Measurements from ENCODE around the gene RAB3IL1. TPM values are rescaled to one million over a fixed set of nuclear protein-coding genes. Genes with fewer than 3 reads are reported as not detected.
A peak's percentile ranks its signal among the peaks of the same experiment; 100 is the strongest.

RAB3IL1 gene
- total and polyA plus RNA-seq, 9 of the 15 experiments (the other 6 are each of a cell fraction or from before 2014, with no cell fraction given) = 0.15 to 42.6 (median 15.5) TPM

DNA sequence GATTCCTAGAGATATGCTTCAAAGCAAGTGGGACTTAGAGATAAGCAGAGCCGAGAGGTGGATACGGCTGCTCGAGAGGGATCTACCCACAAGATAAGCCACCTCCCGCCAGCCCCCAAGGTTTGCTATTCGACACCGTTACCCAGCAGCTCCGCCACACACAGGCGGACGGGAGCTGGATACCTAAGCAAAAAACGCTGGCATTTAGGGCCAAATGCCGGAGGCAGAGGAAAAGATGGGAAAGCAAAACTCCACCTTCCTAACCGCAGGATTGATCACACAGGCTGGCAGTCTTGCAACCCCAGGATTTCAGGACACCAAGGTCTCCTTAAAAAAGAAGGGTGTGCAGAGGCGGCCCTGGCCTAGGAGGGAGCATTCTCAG, 49.4 kb upstream of the RAB3IL1 start (continued):
- TF ChIP-seq HDAC8 (tag; IDR thresholded peaks at IDR 0.05) (no peak), CBFB (CRISPR knock-in tag; IDR thresholded peaks at IDR 0.05) (no peak), SNIP1 (IDR thresholded peaks at IDR 0.05; ENCODE audit: low read depth) (no peak), RBM22 (IDR thresholded peaks at IDR 0.05; ENCODE audit: low read depth, low read length, poor library complexity, severe bottlenecking) (no peak), NONO (IDR thresholded peaks at IDR 0.05; ENCODE audit: low read depth in 2 of 2, low read length in 1 of 2) (no peak), MTA2 (IDR thresholded peaks at IDR 0.05; ENCODE audit: low read depth) (no peak), PRDM10 (IDR thresholded peaks at IDR 0.05; ENCODE audit: partially characterized antibody) (no peak), HLTF (IDR thresholded peaks at IDR 0.05) (no peak), HDAC1 (IDR thresholded peaks at IDR 0.05) (0 out of 4 replicates have a peak, but pooled peaks of 1 of the 2 experiments have one; percentile 10), GMEB1 (CRISPR knock-in tag; IDR thresholded peaks at IDR 0.05) (no peak), MCM2 (IDR thresholded peaks at IDR 0.05; ENCODE audit: low read depth) (no peak), COPS2 (conservative IDR thresholded peaks at IDR 0.05) (no peak), ZNF655 (CRISPR knock-in tag; IDR thresholded peaks at IDR 0.05) (no peak), KAT8 (IDR thresholded peaks at IDR 0.05; ENCODE audit: low read depth) (no peak), ELF1 (tag; IDR thresholded peaks at IDR 0.05) (no peak), SRSF7 (optimal IDR thresholded peaks at IDR 0.05; ENCODE audit: low read depth, low read length) (no peak), ZSCAN32 (CRISPR knock-in tag; IDR thresholded peaks at IDR 0.05) (no peak), HNRNPUL1 (IDR thresholded peaks at IDR 0.05; ENCODE audit: low read length) (no peak), CBX3 (IDR thresholded peaks at IDR 0.05; ENCODE audit: borderline replicate concordance in 1 of 2, low read length in 2 of 2) (no peak), NFE2L1 (tag; IDR thresholded peaks at IDR 0.05; ENCODE audit: borderline replicate concordance, low read depth) (no peak), NFRKB (IDR thresholded peaks at IDR 0.05; ENCODE audit: low read depth) (no peak), ESRRB (CRISPR knock-in tag; IDR thresholded peaks at IDR 0.05; ENCODE audit: borderline replicate concordance) (no peak)
- TF ChIP-seq, protein P1, sequence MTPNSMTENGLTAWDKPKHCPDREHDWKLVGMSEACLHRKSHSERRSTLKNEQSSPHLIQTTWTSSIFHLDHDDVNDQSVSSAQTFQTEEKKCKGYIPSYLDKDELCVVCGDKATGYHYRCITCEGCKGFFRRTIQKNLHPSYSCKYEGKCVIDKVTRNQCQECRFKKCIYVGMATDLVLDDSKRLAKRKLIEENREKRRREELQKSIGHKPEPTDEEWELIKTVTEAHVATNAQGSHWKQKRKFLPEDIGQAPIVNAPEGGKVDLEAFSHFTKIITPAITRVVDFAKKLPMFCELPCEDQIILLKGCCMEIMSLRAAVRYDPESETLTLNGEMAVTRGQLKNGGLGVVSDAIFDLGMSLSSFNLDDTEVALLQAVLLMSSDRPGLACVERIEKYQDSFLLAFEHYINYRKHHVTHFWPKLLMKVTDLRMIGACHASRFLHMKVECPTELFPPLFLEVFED (CRISPR knock-in tag; conservative IDR thresholded peaks at IDR 0.05) = 0 out of 2 replicates have a peak, but pooled peaks have one; percentile 41

All from K562 (cell line).